Heart left ventricle (tissue), 13 donors: ENCODE data around the gene SYNDIG1.

Experiments
- CTCF ChIP-seq, 12 donors: fragments of 200-600 bp; sonication (generic) in 4 of 12; IDR thresholded peaks; one replicate each; pipeline versions ENCODE4 v1.5.0 to v1.8.0; 2018 to 2022; ENCODE audit warnings: antibody characterized with exemption in 12 of 12, mild to moderate bottlenecking in 5 of 12
- POLR2A ChIP-seq, 2 donors: fragments of 450-650 bp; IDR thresholded peaks; one replicate each; pipeline ENCODE4 v1.6.1; 2017; ENCODE audit warnings: antibody characterized with exemption in 2 of 2, mild to moderate bottlenecking in 2 of 2, moderate library complexity in 2 of 2
- donor health status: ischemic (EF 13 %, LVEDD 7.1; RV severe dilation, severe dysfunction).
- donor health status: DM: no; HTN: yes; CAD: no.
- donor health status: DM: no; HTN: no; CAD: no.
- donor health status: ischemic (EF 25% LVEDD 6.9; RV normal size, moderate dysfunction).
- donor health status: ischemic (EF 25% LVEDD 5.7; RV mildly dilated, moderate dysfunction).
- donor health status: ischemic (EF 35%, LVEDD 5.7; RV mildly dilated, moderate dysfunction).
- donor health status: nonischemic (EF 11% LVEDD 7.7; RV severe dilation, severe dysfunction).
- donor health status: DM: yes; HTN: yes; CAD: no.
- donor health status: PGD.
- donor health status: ischemic (EF 29% LVEDD 5.4; RV normal size, mild dysfunction).
- donor health status: nonischemic (EF 23%, LVEDD 6.1; RV moderate dilation, normal function).

- no peak for TF ChIP-seq POLR2A (IDR thresholded peaks at IDR 0.05)
- TF ChIP-seq CTCF (IDR thresholded peaks at IDR 0.05) = no peak
These were observed 147.6 kb downstream of the SYNDIG1 start for GRCh38 chr20:24617080-24617432.
